Glutamatergic neuron (in vitro differentiated cells): ENCODE data around the gene TRPV4. TPM values are rescaled to one million over a fixed set of nuclear protein-coding genes. Genes with fewer than 3 reads are reported as not detected.

Experiments
- DNase-seq: peaks from one replicate; pipeline ENCODE4 v3.0.0; 2022
- H3K27ac Mint-ChIP-seq: one replicate; pipeline ENCODE4 v1.8.0; 2020; ENCODE audit warnings: mild to moderate bottlenecking, mixed read lengths, inconsistent platforms; ENCODE audit not compliant: unreplicated experiment
- H3K27me3 Mint-ChIP-seq: one replicate; pipeline ENCODE4 v1.8.0; 2020; ENCODE audit warnings: mild to moderate bottlenecking, moderate library complexity, mixed read lengths, inconsistent platforms; ENCODE audit not compliant: unreplicated experiment
- H3K36me3 Mint-ChIP-seq: one replicate; pipeline ENCODE4 v1.8.0; 2020; ENCODE audit warnings: mild to moderate bottlenecking, mixed read lengths, inconsistent platforms; ENCODE audit not compliant: unreplicated experiment
- H3K4me1 Mint-ChIP-seq: one replicate; pipeline ENCODE4 v1.8.0; 2020; ENCODE audit warnings: mild to moderate bottlenecking, low read depth, mixed read lengths, inconsistent platforms; ENCODE audit not compliant: unreplicated experiment
- H3K4me3 Mint-ChIP-seq: one replicate; pipeline ENCODE4 v1.8.0; 2020; ENCODE audit warnings: mild to moderate bottlenecking, mixed read lengths, inconsistent platforms; ENCODE audit not compliant: unreplicated experiment
- H3K9me3 Mint-ChIP-seq: one replicate; pipeline ENCODE4 v1.8.0; 2020; ENCODE audit warnings: mild to moderate bottlenecking, moderate library complexity, mixed read lengths, inconsistent platforms; ENCODE audit not compliant: unreplicated experiment
- long read RNA-seq: library from polyadenylated mRNA; unstranded; transcript quantifications from one replicate; pipeline ENCODE4 v2.0.0, GENCODE V29; 2020; ENCODE audit not compliant: unreplicated experiment
- total RNA-seq: library from RNA; stranded (reverse); fragmentation: NEBNext Ultra II Directional; extraction: Animal tissue kit (Norgen Biotek cat#: 25700); gene quantifications from one replicate; pipeline ENCODE4 v1.2.1, GENCODE V29; 2021; ENCODE audit not compliant: unreplicated experiment
- TF ChIP-seq, protein P1 (sequence below): fragments of 200-600 bp; sonication (generic); IDR thresholded peaks from one replicate; pipeline ENCODE4 v1.5.0; 2021; ENCODE audit not compliant: partially characterized antibody, unreplicated experiment

Gene TRPV4
- total RNA-seq, result 0.17 TPM
- long read RNA-seq, result 0 reads

DNA sequence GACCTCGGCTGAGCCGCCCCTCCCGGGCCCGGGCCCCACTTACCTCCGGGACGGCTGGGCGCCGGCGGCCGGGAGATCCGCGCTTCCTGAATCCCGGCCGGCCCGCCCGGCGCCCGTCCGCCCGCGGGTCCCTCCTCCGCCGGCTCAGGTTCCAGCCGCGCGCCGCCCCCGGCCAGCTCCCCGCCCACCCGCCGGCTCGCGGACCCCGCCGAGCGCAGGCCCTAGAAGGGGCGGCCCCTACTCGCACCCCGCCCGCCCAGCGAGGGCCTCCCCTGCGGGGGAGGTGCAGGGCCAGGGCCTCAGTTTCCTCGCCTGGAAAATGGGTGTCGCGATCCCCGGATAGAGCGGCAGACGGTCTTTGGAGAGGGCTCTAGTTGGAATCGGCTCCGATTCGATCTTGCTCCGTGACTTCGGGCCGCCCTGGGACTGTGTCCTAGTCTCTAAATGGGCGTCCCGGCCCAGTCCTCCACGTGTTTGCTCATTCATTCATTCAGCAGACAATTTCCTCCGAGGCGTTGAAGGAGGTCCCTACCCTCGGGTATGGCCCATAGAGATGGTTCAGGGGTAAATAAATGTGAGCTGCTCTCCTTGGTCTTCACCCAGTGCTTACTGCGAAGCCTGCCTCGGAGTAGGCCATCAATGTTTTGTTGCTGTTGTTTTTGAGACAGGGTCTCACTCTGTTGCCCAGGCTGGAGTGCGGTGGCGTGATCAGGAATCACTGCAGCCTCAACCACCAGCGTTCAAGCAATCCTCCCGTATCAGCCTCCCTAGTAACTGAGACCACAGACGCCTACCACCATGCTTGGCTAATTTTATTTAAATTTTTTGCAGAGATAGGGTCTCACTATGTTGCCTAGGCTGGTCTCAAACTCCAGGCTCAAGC, at the start of gene TRPV4:
TSS of gene TRPV4 (minus strand) at position 92 of the 883 bp plus-strand sequence. CDS start 18,602 bp downstream, outside the sequence.
- no peak within 1 kb of the TSS for H3K27ac Mint-ChIP-seq

DNA sequence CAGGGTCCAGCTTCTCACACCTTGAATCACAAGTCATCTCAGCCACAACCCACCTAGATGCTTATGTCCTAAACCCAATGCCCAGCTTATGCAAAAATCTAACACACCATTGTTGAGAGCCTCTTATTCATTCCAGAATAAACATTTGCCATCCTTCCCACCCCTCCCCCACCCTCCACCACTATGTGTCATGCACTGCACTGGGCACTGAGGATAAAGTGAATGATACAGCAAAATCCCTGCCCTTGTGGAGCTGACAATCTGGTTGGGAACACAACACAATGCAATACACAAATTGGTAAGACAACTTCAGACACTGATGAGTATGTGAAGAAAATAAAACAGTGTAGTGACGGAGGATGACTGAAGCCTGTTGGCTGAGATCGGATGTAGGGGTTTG, 48.6 kb upstream of the TRPV4 start:
- peak overlapping the region; percentile 92 for H3K4me3 Mint-ChIP-seq
- H3K9me3 Mint-ChIP-seq, result peaks cover 14% of the 10 kb centered on the region
- no peak for DNase-seq
- no peak overlapping the region for H3K27ac Mint-ChIP-seq
- H3K27me3 Mint-ChIP-seq, result peaks cover 15% of the 10 kb centered on the region
- peaks cover 24% of the 10 kb centered on the region for H3K4me1 Mint-ChIP-seq
- peaks cover 6% of the 10 kb centered on the region for H3K36me3 Mint-ChIP-seq
- TF ChIP-seq, protein P1, sequence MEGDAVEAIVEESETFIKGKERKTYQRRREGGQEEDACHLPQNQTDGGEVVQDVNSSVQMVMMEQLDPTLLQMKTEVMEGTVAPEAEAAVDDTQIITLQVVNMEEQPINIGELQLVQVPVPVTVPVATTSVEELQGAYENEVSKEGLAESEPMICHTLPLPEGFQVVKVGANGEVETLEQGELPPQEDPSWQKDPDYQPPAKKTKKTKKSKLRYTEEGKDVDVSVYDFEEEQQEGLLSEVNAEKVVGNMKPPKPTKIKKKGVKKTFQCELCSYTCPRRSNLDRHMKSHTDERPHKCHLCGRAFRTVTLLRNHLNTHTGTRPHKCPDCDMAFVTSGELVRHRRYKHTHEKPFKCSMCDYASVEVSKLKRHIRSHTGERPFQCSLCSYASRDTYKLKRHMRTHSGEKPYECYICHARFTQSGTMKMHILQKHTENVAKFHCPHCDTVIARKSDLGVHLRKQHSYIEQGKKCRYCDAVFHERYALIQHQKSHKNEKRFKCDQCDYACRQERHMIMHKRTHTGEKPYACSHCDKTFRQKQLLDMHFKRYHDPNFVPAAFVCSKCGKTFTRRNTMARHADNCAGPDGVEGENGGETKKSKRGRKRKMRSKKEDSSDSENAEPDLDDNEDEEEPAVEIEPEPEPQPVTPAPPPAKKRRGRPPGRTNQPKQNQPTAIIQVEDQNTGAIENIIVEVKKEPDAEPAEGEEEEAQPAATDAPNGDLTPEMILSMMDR, result no peak

More for the DNA sequence above, at the start of gene TRPV4:
- Mint-ChIP-seq H3K4me1 (no peaks in the 10 kb centered on the region), H3K9me3 (no peaks in the 10 kb centered on the region), H3K36me3 (no peaks in the 10 kb centered on the region), H3K4me3 (peak within 1 kb of the TSS; percentile 67), H3K27me3 (peaks cover 5% of the 10 kb centered on the region)
- TF ChIP-seq, protein P1, result no peak
- peak; percentile 38 for DNase-seq

DNA sequence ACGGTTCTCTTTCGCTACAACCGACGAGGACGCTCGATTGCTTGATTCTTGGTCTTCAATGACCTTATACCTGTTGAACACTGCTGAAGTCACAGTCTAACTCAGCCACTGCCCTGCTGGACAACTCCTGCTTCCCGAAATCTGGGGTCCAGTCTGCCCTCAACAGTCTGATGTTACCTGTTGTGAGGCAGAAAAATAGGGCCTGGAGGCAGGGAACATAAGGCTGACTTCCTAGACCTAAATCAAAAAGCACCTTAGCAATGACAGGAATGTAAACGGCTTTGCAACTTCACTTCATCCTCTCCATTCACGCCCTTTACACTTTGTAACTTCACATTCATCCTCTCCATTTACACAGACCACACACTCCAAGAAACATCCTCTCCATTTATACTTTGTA, 47.7 kb upstream of the TRPV4 start:
- TF ChIP-seq, protein P1, result no peak
- DNase-seq, result no peak
- Mint-ChIP-seq H3K4me3 (peak overlapping the region; percentile 92), H3K4me1 (peaks cover 24% of the 10 kb centered on the region), H3K27ac (peak overlapping the region; percentile 67), H3K36me3 (peaks cover 6% of the 10 kb centered on the region), H3K9me3 (peaks cover 14% of the 10 kb centered on the region), H3K27me3 (peaks cover 13% of the 10 kb centered on the region)

DNA sequence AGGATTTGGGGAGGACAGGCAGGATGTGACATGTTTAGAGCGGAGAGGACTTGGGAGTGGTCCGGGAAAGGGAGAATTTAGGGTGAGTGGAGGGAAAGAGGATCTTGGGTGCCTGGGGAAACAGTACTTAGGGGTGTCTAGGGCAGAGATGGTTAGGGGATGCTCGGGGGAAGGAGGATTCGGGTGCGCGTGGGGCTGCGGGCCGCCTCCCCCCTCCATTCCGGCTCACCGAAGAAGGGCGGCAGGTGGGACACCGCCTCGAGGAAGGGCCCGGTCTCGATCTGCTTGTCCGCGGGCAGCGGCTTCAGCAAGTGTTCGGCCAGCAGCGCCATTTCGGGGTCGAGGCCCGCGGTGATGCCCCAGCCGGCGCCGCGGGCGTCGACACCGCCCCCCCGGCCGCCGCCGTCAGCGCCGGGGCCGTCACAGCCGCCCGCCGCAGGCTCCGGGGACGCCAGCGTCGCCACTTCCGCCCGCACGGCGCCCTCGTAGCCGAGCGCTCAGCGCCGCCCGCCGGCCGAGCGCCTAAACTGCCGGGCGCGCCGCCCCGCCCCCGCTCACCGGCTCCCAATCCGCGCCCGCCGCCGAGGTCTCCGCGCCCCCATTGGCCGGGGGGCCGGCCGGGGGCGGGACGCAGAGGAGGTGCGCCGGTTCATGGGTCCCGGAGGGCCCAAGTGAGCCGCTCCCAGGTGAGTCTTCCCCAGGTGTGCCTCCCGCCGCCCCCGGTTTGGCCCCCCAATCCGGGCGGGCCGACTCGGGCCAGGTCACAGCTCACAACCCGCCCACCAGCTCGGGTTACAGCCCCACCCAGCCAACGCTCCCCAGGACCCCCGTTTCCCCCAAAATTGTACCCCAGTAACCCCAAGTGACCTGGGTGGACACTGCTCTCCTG, 47.1 kb upstream of the TRPV4 start, which contains the start of gene GLTP:
TSS of gene GLTP (minus strand) at position 499 of the 889 bp plus-strand sequence. CDS start at position 332, 167 bp downstream.
- peak; percentile 90 for DNase-seq
- Mint-ChIP-seq H3K9me3 (peaks cover 14% of the 10 kb centered on the region), H3K4me3 (peak within 1 kb of the TSS; percentile 98), H3K36me3 (peaks cover 6% of the 10 kb centered on the region), H3K27ac (peak within 1 kb of the TSS; percentile 79), H3K27me3 (peaks cover 13% of the 10 kb centered on the region), H3K4me1 (peaks cover 27% of the 10 kb centered on the region)
- TF ChIP-seq, protein P1, result peak; percentile 47
